BE2C (cell line): ENCODE results near the gene TRAP1.

ENCODE experiments used
- DNase-seq: peaks from one replicate; pipeline ENCODE4 v3.0.0-alpha.2; 2020
- H3K27me3 ChIP-seq: fragments of 250-450 bp; sonication (Bioruptor Pico); 2 replicates; pipeline ENCODE4 v1.5.1; 2020; ENCODE audit warnings: mild to moderate bottlenecking
- H3K36me3 ChIP-seq: fragments of 250-450 bp; sonication (Bioruptor Pico); 2 replicates; pipeline ENCODE4 v1.5.1; 2020; ENCODE audit warnings: mild to moderate bottlenecking
- H3K4me1 ChIP-seq: fragments of 250-450 bp; sonication (Bioruptor Pico); 2 replicates; pipeline ENCODE4 v1.5.1; 2020
- H3K4me3 ChIP-seq: 2 replicates; pipeline ENCODE4 v1.5.1; 2011; ENCODE audit warnings: low read depth, low read length
- H3K9me3 ChIP-seq: fragments of 250-450 bp; sonication (Bioruptor Pico); 2 replicates; pipeline ENCODE4 v1.5.1; 2020
- TF ChIP-seq, protein P1 (sequence below): IDR thresholded peaks from 2 replicates; pipeline ENCODE4 v1.5.1; 2012; ENCODE audit warnings: mild to moderate bottlenecking, low read depth, low read length

The TRAP1 gene

DNA sequence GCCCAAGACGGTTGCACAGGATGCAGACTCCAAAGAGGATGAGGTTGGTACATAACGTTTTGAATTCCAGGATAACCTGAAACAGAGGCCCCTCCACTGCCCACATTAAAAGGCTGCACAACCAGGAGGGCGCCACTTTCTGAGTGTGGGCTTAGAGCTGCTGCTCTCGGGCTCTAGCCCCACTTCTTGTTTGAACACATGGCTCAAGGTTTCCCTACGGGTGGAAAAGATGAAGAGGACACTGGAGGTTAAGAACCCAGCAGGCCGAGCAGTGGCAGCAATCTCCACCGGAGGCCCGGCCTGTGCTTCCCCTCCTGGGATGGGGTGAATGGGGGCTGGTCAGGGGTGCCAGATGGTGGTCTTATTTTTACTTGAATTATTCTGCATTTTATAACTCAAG lies 8.0 kb upstream of the TRAP1 start:
- TF ChIP-seq, protein P1, sequence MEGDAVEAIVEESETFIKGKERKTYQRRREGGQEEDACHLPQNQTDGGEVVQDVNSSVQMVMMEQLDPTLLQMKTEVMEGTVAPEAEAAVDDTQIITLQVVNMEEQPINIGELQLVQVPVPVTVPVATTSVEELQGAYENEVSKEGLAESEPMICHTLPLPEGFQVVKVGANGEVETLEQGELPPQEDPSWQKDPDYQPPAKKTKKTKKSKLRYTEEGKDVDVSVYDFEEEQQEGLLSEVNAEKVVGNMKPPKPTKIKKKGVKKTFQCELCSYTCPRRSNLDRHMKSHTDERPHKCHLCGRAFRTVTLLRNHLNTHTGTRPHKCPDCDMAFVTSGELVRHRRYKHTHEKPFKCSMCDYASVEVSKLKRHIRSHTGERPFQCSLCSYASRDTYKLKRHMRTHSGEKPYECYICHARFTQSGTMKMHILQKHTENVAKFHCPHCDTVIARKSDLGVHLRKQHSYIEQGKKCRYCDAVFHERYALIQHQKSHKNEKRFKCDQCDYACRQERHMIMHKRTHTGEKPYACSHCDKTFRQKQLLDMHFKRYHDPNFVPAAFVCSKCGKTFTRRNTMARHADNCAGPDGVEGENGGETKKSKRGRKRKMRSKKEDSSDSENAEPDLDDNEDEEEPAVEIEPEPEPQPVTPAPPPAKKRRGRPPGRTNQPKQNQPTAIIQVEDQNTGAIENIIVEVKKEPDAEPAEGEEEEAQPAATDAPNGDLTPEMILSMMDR = no peak
- DNase-seq = no peak
- Histone ChIP-seq H3K9me3 (no peaks in the 10 kb centered on the region), H3K27me3 (no peaks in the 10 kb centered on the region), H3K36me3 (peaks cover 24% of the 10 kb centered on the region), H3K4me1 (no peaks in the 10 kb centered on the region), H3K4me3 (no peak overlapping the region)

DNA sequence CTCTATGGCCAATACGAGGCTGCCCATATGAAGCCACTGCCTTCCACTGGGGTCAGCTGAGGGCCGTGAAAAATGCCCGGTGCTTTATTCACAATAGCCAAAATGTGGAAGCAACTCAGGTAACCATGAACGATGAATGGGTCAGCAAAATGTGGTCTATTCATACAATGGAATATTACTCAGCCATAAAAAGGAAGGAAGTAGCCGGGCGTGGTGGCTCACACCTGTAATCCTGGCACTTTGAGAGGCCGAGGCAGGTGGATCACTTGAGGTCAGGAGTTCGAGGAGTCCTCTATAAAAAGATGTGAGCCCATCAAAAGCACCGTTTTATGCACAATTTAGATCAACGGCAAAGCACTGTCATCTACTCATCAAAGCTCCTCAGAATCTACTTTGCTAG lies 5.2 kb upstream of the TRAP1 start:
- TF ChIP-seq, protein P1 = no peak
- H3K9me3 ChIP-seq = no peaks in the 10 kb centered on the region
- no peak for DNase-seq
- no peaks in the 10 kb centered on the region for H3K4me1 ChIP-seq
- no peak overlapping the region for H3K4me3 ChIP-seq
- no peaks in the 10 kb centered on the region for H3K27me3 ChIP-seq
- no peaks in the 10 kb centered on the region; the same call in 1 of the 2 replicates for H3K36me3 ChIP-seq

DNA sequence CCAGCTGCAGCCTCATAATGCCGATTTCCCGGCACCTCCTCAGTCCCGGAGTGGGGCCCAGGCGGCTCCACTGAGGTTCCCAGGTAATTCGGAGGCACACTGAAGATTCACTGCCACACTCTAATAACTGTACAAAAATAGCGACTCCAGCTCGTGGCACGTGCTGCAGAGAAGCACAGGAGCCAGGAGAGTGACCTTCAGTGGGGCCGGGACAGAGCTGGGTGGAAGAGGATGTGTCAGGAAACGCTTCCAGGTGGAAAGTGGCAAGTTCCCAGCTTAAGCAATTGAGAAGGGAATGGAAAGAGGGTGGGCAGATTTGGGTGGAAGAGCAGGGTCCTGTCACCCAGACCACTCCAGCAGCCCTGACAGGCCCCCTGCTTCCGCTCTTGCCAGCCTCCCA lies 3.1 kb upstream of the TRAP1 start:
- Histone ChIP-seq H3K4me1 (no peaks in the 10 kb centered on the region), H3K36me3 (peaks cover 7% of the 10 kb centered on the region), H3K27me3 (no peaks in the 10 kb centered on the region), H3K4me3 (no peak overlapping the region), H3K9me3 (no peaks in the 10 kb centered on the region)
- TF ChIP-seq, protein P1 = no peak
- DNase-seq = no peak

DNA sequence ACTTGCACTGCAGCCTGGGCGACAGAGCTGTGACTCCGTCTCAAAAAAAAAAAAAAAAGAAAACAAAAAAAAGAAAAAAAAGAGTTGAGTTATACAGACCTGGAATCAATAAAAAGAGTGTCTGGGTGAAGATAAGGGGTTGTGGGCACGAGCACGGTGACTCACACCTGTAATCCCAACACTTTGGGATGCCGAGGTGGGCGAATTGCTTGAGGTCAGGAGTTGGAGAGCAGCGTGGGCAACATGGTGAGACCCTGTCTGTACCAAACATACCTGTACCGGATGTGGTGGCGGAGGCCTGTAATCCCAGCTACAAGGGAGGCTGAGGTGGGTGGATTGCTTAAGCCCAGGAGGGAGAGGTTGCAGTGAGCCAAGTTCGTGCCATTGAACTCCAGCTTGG lies 1.3 kb upstream of the TRAP1 start:
- no peak overlapping the region for H3K4me3 ChIP-seq
- no peaks in the 10 kb centered on the region for H3K4me1 ChIP-seq
- H3K27me3 ChIP-seq = no peaks in the 10 kb centered on the region
- H3K9me3 ChIP-seq = no peaks in the 10 kb centered on the region
- no peak for DNase-seq
- TF ChIP-seq, protein P1 = no peak
- peaks cover 22% of the 10 kb centered on the region for H3K36me3 ChIP-seq

DNA sequence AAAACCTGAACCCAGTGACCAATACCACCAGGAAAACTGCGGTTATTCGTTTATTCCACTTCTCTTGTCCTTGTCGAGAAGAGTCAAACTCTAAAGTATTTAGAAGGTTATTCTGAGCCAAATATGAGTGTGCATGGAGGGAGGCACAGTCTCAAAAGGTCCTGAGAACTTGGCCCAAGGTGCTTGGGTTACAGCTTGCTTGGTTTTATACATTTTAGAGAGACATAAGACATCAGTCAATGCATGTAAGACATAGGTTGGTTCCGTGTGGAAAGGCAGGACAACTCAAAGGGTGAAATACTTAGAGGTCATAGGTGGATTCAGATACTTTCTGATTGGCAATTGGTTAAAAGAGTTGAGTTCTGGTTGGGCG lies 681 bp upstream of the TRAP1 start:
- H3K4me1 ChIP-seq = no peaks in the 10 kb centered on the region
- no peaks in the 10 kb centered on the region for H3K9me3 ChIP-seq
- DNase-seq = no peak
- no peaks in the 10 kb centered on the region for H3K27me3 ChIP-seq
- H3K36me3 ChIP-seq = peaks cover 28% of the 10 kb centered on the region
- H3K4me3 ChIP-seq = peak overlapping the region; percentile 84
- TF ChIP-seq, protein P1 = no peak

DNA sequence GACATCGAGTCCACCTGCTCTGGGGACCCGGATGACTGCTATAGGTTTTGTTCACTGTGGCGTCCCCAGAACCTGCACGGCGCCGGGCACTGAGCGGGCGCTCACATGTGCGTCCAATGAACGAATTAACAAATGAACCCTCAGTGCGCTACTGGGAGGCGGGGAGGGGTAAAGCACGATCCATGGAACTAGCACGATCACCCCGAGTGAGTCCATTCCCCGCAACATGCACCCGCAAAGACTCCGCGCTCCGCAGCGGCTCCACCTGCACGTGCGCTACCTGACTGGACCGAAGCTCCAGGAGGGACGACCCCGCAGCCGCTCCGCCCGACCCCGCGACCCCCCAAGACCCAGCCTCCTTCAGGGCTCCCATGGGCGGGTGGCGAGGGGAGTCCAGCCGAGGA lies 491 bp downstream of the TRAP1 start:
- no peaks in the 10 kb centered on the region for H3K4me1 ChIP-seq
- no peaks in the 10 kb centered on the region for H3K27me3 ChIP-seq
- H3K9me3 ChIP-seq = no peaks in the 10 kb centered on the region
- H3K36me3 ChIP-seq = peaks cover 34% of the 10 kb centered on the region
- peak; percentile 61 for DNase-seq
- H3K4me3 ChIP-seq = peak overlapping the region; percentile 84
- TF ChIP-seq, protein P1 = no peak
